Adrenal gland (tissue), 12 donors: ENCODE results near the gene ABHD14A. TPM values are rescaled to one million over a fixed set of nuclear protein-coding genes. Genes with fewer than 3 reads are reported as not detected.

Experiments
- DNase-seq, 7 donors: peaks; one replicate each; pipeline ENCODE4 v3.0.0-alpha.2; 2019 to 2020
- H3K27ac ChIP-seq, 5 donors: fragments of 200-600 bp; sonication (generic) in 4 of 5; 1 replicate in 3 of 5; 2 replicates in 2 of 5; pipeline versions ENCODE4 v1.5.1 to v1.8.0; 2016 to 2020; ENCODE audit warnings: mild to moderate bottlenecking in 1 of 5
- H3K27me3 ChIP-seq: fragments of 200-600 bp; 2 replicates; pipeline ENCODE4 v1.8.0; 2021
- H3K36me3 ChIP-seq, 2 donors: fragments of 200-600 bp; replicated peaks in 1 of 2; 1 replicate in 1 of 2; 2 replicates in 1 of 2; pipeline versions ENCODE4 v1.5.1 to v1.8.0; 2018 to 2022
- H3K4me1 ChIP-seq, 2 donors: fragments of 200-600 bp; replicated peaks in 1 of 2; 1 replicate in 1 of 2; 2 replicates in 1 of 2; pipeline versions ENCODE4 v1.5.1 to v1.8.0; 2018 to 2021
- H3K4me3 ChIP-seq, 4 donors: fragments of 200-600 bp; sonication (generic) in 3 of 4; one replicate each; pipeline ENCODE4 v1.5.1; 2016 to 2018
- H3K9me3 ChIP-seq, 3 donors: fragments of 200-600 bp; sonication (generic) in 1 of 3; replicated peaks in 1 of 3; 1 replicate in 2 of 3; 2 replicates in 1 of 3; pipeline versions ENCODE4 v1.5.1 to v1.8.0; 2016 to 2021
- POLR2A ChIP-seq, 2 donors: fragments of 450-650 bp; IDR thresholded peaks; one replicate each; pipeline ENCODE4 v1.6.1; 2017; ENCODE audit warnings: antibody characterized with exemption in 2 of 2, mild to moderate bottlenecking in 2 of 2, moderate library complexity in 1 of 2
- WGBS, 4 donors: extraction: QIAGEN DNeasy Blood & Tissue Kit in 2 of 4; methylation state at CpG; one replicate each; pipeline versions ENCODE4 v1.1.5 to v1.1.7; 2013 to 2017; 5-methylcytosine and 5-hydroxymethylcytosine counted together
- intact Hi-C, 2 donors: fragments of 100-400 bp; cut with DNase I; formaldehyde crosslinking; loops; one replicate each; pipeline versions ENCODE4 v1.14.1 to v1.15.0; 2022 to 2023
- polyA plus RNA-seq, 3 donors: library from polyadenylated mRNA; stranded (reverse); fragments of 200-250 nt in 2 of 3; fragments of 350-450 nt in 1 of 3; fragmentation: Illumina TruSeq in 1 of 3; extraction: RNeasy Lipid Tissue Mini Kit (QIAGEN cat#74804) in 1 of 3; gene quantifications; one replicate each; pipeline ENCODE4 v1.2.3, GENCODE V29; 2013 to 2014
- total RNA-seq, 9 donors: library from RNA; depleted of rRNA in 4 of 9; stranded (reverse); fragments of >200 nt in 4 of 9; fragments of 120-200 nt in 1 of 9; fragmentation: NEBNext Ultra II Directional in 1 of 9; extraction: Animal tissue kit (Norgen Biotek cat#: 25700) in 1 of 9; gene quantifications; one replicate each; pipeline versions ENCODE4 v1.1.0 to v1.2.4, GENCODE V29; 2013 to 2023
- TF ChIP-seq, protein P1 (sequence below), 6 experiments: fragments of 450-650 bp in 4 of 6; fragments of 200-600 bp in 2 of 6; sonication (generic) in 1 of 6; IDR thresholded peaks; 1 replicate in 5 of 6; 2 replicates in 1 of 6; pipeline versions ENCODE4 v1.5.1 to v1.8.0; 2016 to 2021; ENCODE audit warnings: antibody characterized with exemption in 6 of 6, mild to moderate bottlenecking in 2 of 6, moderate library complexity in 1 of 6
- donor health status: healthy with polysubstance abuse.
- donor health status: Bipolar disorder and iron deficiency.
- donor health status: DM: yes; HTN: yes; CAD: no.
- donor health status: DM: no; HTN: no; CAD: no.
- donor health status: DM: no; HTN: no; CAD: no.
- donor health status: DM: yes; HTN: yes; CAD: no.

ABHD14A gene
- total and polyA plus RNA-seq, 12 donors, result 29.3 to 162 (median 77.1) TPM

DNA sequence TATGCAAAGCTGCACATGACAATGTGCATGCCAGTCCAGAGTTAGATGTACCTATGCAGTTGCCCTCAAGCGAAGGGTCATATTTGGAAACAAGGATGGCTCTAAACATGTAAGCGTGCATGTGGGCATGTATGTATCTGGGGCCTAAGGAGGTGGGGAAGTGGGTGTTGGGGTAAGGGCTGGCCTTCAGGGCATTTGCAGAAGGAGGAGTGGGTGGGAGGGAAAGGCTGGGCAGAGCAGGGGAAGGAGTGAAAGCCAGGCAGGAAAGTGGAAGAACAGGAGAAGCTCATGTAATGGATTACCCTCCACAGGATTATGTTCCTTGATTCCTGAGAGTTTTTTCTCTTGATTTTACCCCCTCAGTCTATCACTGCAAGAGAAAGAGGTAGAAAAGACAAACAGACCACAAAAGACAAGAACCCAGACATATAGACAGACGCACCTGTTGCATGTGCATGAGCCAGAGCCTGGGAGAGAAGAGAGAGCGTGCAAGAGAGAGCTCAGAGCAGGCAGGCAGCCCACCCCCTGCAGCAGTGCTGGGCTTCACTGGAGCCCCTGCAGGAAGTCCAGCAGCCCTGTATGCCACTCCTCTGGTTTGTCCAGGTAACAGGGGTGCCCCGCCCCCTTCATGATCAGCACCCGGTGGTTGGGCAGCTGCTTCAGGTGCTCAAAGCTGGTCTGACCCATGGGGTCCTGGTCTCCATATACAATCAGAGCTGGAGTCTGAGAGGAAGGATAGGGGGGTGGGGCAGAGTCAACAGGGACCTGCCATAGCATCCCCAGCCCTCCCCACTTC lies 5.8 kb upstream of the ABHD14A start:
- Histone ChIP-seq H3K36me3 (no peaks in the 10 kb centered on the region), H3K9me3 (no peaks in the 10 kb centered on the region), H3K27me3 (no peaks in the 10 kb centered on the region), H3K4me3 (no peak overlapping the region), H3K4me1 (peaks cover 22 to 52% of the 10 kb centered on the region in 2 donors), H3K27ac (peak overlapping the region in 1 of 5 donors; percentile 97)
- intact Hi-C loops, result no loop called here
- no peak for TF ChIP-seq POLR2A (IDR thresholded peaks at IDR 0.05)
- TF ChIP-seq, protein P1, sequence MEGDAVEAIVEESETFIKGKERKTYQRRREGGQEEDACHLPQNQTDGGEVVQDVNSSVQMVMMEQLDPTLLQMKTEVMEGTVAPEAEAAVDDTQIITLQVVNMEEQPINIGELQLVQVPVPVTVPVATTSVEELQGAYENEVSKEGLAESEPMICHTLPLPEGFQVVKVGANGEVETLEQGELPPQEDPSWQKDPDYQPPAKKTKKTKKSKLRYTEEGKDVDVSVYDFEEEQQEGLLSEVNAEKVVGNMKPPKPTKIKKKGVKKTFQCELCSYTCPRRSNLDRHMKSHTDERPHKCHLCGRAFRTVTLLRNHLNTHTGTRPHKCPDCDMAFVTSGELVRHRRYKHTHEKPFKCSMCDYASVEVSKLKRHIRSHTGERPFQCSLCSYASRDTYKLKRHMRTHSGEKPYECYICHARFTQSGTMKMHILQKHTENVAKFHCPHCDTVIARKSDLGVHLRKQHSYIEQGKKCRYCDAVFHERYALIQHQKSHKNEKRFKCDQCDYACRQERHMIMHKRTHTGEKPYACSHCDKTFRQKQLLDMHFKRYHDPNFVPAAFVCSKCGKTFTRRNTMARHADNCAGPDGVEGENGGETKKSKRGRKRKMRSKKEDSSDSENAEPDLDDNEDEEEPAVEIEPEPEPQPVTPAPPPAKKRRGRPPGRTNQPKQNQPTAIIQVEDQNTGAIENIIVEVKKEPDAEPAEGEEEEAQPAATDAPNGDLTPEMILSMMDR (IDR thresholded peaks at IDR 0.05), result no peak
- DNase-seq, result no peak
- WGBS, 4 donors, result 74 to 92% (median 86%) methylated on average over 6 of the region's 6 CpGs

DNA sequence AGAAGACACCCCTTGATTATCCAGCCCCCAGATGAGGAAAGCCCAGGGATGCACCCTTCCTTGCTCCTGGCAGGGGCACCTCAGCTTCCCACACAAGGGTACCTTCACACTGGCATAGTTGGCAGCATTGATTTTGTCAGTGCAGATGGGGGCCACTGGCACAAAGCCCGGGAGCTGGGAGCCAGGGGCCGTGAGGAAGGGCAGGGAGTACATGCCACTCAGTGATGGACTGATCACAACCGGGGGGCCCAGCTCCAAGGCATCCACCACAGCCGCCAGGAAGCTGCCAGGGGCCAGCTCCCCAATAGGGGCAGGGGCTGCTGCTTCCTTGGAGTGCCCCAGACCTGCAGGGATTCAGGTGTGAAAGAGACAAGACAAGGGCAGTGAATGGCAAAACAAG lies 5.0 kb upstream of the ABHD14A start:
- WGBS, 4 donors, result 69 to 73% methylated on average over 4 of the region's 4 CpGs; no CpG with 5 or more reads in 2 of the 4 donors
- H3K27ac ChIP-seq, result peak overlapping the region in 1 of 5 donors; percentile 16
- no peak for DNase-seq
- TF ChIP-seq, protein P1 (IDR thresholded peaks at IDR 0.05), result no peak
- TF ChIP-seq POLR2A (IDR thresholded peaks at IDR 0.05), result no peak
- peaks cover 30 to 59% of the 10 kb centered on the region in 2 donors for H3K4me1 ChIP-seq
- H3K4me3 ChIP-seq, result no peak overlapping the region
- no peaks in the 10 kb centered on the region for H3K9me3 ChIP-seq
- no peaks in the 10 kb centered on the region for H3K27me3 ChIP-seq
- H3K36me3 ChIP-seq, result no peaks in the 10 kb centered on the region
- intact Hi-C loops, result no loop called here

DNA sequence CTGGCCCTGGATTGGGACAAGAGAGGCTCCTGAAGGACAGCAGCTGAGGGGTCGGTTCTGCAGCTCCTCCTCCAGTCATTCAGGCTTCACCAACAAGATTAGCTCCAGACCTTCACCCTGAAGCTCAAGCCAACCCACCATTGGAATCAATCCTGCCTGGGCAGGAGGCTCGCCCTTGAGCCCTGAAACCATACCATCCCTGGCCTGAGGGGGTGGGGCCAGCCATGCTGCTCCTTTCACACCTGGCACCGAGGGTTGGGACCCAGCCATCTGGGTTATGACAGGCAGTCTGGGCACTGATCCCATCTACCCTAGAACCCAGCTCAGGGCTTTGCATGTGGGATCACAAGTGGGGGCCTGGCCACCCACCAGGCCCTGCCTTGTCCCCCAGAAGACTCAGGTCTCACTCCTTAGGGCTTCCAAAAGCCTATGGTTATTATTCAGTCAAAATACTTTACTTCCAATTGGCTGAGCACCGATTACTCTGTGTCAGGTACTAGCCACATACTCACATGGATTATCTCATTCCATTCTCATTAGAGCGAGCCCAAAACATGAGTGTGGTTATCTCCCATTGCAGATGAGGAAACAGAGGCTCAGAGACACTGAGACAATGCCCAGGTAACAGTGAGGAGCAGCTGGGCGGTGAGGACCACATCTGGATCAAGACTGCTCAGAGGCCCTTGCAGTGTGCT lies 4.1 kb upstream of the ABHD14A start:
- Histone ChIP-seq H3K36me3 (no peaks in the 10 kb centered on the region), H3K27me3 (no peaks in the 10 kb centered on the region), H3K4me1 (peaks cover 34 to 63% of the 10 kb centered on the region in 2 donors), H3K9me3 (no peaks in the 10 kb centered on the region), H3K4me3 (no peak overlapping the region), H3K27ac (peak overlapping the region in 3 of 5 donors; percentile 30 to 46 (median 35))
- WGBS, 4 donors, result 55 to 72% (median 61%) methylated on average over 4 to 6 of the region's 6 CpGs
- no peak for TF ChIP-seq POLR2A (IDR thresholded peaks at IDR 0.05)
- TF ChIP-seq, protein P1 (IDR thresholded peaks at IDR 0.05), result no peak
- peak in 3 of 7 donors; percentile 52 to 72 (median 59) for DNase-seq
- intact Hi-C loops, result no loop called here

DNA sequence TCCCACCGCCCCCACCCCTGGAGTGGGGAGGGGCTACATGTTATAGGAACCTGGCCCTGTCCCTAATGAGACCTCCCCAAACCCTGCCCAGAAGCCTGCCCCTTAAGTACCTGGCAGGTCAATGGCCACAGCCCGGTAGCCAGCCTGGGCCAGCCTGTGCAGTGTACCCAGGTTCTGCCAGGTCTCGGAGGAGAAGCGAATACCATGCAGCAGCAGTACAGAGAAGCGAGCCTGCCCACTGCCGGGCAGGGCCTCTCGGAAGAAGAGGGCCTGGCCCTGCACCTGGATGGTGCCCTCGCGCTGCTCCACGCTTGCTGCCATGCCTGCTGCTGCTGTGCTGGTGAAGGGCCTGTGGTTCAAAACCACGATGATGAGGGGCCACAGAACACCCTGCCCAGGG lies 3.5 kb upstream of the ABHD14A start:
- H3K9me3 ChIP-seq, result no peaks in the 10 kb centered on the region
- intact Hi-C loops, result no loop called here
- no peak for TF ChIP-seq POLR2A (IDR thresholded peaks at IDR 0.05)
- TF ChIP-seq, protein P1 (IDR thresholded peaks at IDR 0.05), result no peak
- H3K36me3 ChIP-seq, result no peaks in the 10 kb centered on the region
- H3K4me3 ChIP-seq, result no peak overlapping the region
- 88 to 92% (median 90%) methylated on average over 9 to 11 of the region's 11 CpGs; no CpG with 5 or more reads in 1 of the 4 donors for WGBS, 4 donors
- H3K27ac ChIP-seq, result peak overlapping the region in 3 of 5 donors; percentile 13 to 46 (median 35)
- no peak for DNase-seq
- H3K27me3 ChIP-seq, result no peaks in the 10 kb centered on the region
- H3K4me1 ChIP-seq, result peaks cover 35 to 63% of the 10 kb centered on the region in 2 donors
